ENCODE data around the gene CALM1. TPM values are rescaled to one million over a fixed set of nuclear protein-coding genes. Genes with fewer than 3 reads are reported as not detected.

The CALM1 gene
- total RNA-seq, 3 donors from 2014 or later = 610 to 985 (median 822) TPM

DNA sequence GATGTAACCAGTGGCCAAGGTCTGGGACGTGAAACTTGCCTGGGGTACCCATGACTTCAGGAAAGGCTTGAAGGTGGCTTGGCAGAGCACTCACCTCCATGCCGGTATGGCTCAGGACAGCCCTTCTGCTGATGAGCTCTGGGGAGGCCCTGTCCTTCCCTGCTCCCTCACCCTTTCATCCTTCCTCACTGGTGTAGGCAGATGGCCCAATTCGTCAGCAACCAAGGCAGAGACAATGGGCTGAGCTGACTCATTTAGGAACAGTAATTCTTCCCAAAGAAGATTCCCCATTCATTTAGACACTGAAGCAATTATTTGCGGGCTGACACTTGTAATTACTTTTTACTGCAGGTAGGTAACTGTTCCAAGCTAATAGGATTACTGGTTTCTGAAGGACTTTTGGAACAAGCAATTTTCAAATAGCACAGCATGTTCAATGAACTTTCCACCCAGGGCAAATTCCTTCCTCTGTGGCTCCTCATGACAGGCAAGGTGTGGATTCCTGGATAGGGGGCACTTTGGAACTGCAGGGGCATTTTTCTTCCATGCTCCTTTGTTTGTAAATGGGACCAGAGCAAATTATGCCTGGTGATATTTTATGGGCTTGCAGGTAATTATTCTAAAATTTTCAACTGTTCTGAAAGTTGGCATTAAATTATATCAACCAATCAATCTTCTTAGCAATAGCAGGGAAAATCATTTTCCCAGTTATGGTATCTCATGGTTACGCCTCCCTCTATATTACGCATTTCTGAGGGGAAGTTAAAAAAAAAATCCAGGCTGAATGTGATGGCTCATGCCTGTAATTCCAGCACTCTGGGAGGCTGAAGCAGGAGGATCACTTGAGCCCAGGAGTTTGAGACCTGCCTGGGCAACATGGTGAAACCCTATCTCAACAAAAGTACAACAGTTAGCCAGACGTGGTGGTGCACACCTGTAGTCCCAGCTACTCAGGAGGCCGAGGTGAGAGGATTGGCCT is 41.0 kb upstream of the CALM1 start:
- Histone ChIP-seq H3K36me3 (ENCODE audit: low read depth) (no peaks in the 10 kb centered on the region), H3K4me3 (no peak overlapping the region), H3K4me1 (ENCODE audit: low read depth) (no peaks in the 10 kb centered on the region), H3K9me3 (no peaks in the 10 kb centered on the region)
- no peak for ATAC-seq
- intact Hi-C loops (cut with DNase I, micrococcal nuclease) = no loop called here
- no peak for DNase-seq
- no peak for TF ChIP-seq CTCF (IDR thresholded peaks at IDR 0.05)

- intact Hi-C loops (cut with DNase I, micrococcal nuclease) = no loop called here
- H3K4me3 ChIP-seq = no peak overlapping the region
Measured at GRCh38 chr14:90356925-90357324, 39.9 kb upstream of the CALM1 start.

GRCh38 chr14:90358359-90358758 is 38.5 kb upstream of the CALM1 start:
- H3K36me3 ChIP-seq (ENCODE audit: low read depth) = no peaks in the 10 kb centered on the region
- intact Hi-C loops (cut with DNase I, micrococcal nuclease) = no loop called here
- ATAC-seq (no peak), DNase-seq (no peak)
- no peaks in the 10 kb centered on the region for H3K9me3 ChIP-seq
- no peak overlapping the region for H3K4me3 ChIP-seq
- no peak for TF ChIP-seq CTCF (IDR thresholded peaks at IDR 0.05)
- H3K4me1 ChIP-seq (ENCODE audit: low read depth) = no peaks in the 10 kb centered on the region

More at GRCh38 chr14:90356925-90357324, 39.9 kb upstream of the CALM1 start:
- no peaks in the 10 kb centered on the region for H3K36me3 ChIP-seq (ENCODE audit: low read depth)
- DNase-seq (no peak), ATAC-seq (no peak)
- H3K9me3 ChIP-seq = no peaks in the 10 kb centered on the region
- H3K4me1 ChIP-seq (ENCODE audit: low read depth) = no peaks in the 10 kb centered on the region
- TF ChIP-seq CTCF (IDR thresholded peaks at IDR 0.05) = no peak

DNA sequence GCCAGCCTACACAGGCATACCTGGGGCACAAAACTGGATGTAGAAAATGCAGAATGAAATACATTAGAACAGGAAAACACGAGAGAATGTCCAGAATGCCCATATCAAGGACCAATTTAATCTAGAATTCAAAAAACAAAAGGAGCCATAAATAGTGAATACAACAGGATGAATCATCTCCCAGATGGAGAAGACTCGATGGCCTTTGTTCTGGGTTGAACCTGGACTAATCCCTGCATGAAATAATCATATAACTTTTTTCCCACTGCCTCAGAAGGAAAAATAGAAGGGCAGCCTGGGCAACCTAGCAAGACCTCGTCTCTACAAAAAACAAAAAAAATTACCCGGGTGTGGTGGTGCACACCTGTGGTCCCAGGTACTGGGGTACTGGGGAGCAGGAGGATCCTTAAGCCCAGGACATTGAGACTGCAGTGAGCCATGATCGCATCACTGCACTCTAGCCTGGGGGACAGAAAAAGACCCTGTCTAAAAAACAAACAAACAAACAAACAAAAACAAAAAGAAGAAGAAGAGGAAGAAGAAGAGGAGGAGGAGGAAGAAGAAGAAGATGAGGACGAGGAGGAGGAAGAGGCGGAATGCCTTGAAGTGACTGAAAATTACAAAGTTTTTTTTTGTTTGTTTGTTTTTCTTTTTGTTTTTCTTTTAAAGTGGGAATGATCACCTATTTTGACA is 34.8 kb upstream of the CALM1 start:
- no peak overlapping the region for H3K4me3 ChIP-seq
- H3K4me1 ChIP-seq (ENCODE audit: low read depth) = no peaks in the 10 kb centered on the region
- no peaks in the 10 kb centered on the region for H3K36me3 ChIP-seq (ENCODE audit: low read depth)
- no peaks in the 10 kb centered on the region for H3K9me3 ChIP-seq
- ATAC-seq = peak; percentile 58
- intact Hi-C loops (cut with DNase I, micrococcal nuclease) = no loop called here
- no peak for DNase-seq
- TF ChIP-seq CTCF (IDR thresholded peaks at IDR 0.05) = no peak

- peak; percentile 46 for ATAC-seq
- TF ChIP-seq CTCF (IDR thresholded peaks at IDR 0.05) = no peak
- intact Hi-C loops (cut with DNase I, micrococcal nuclease) = no loop called here
- no peak for DNase-seq
- no peak overlapping the region for H3K4me3 ChIP-seq
- no peaks in the 10 kb centered on the region for H3K9me3 ChIP-seq
- H3K4me1 ChIP-seq (ENCODE audit: low read depth) = no peaks in the 10 kb centered on the region
- no peaks in the 10 kb centered on the region for H3K36me3 ChIP-seq (ENCODE audit: low read depth)
Measured at GRCh38 chr14:90362558-90362896, 34.3 kb upstream of the CALM1 start.

All from mucosa of descending colon (tissue), 3 donors.